SK-N-SH treated with all-trans-retinoic acid at 6 μM for 48 hours (cell line): Measurements from ENCODE around the gene TECTB.

Source experiments
- ATAC-seq: fragments of 200-7000 bp; cut with Tn5 transposase; 3 replicates; pipeline ENCODE4 v1.9.1; 2020; ENCODE audit warnings: mild to moderate bottlenecking, moderate library complexity
- BACH2 ChIP-seq: fragments of 250-450 bp; sonication (Bioruptor Pico); IDR thresholded peaks from 2 replicates; pipeline ENCODE4 v1.9.0; 2021; ENCODE audit warnings: mild to moderate bottlenecking, borderline replicate concordance
- CSDC2 ChIP-seq: fragments of 250-450 bp; sonication (Bioruptor Pico); IDR thresholded peaks from 2 replicates; pipeline ENCODE4 v1.5.0; 2020; ENCODE audit warnings: mild to moderate bottlenecking, moderate library complexity
- ESRRG ChIP-seq: fragments of 250-450 bp; sonication (Bioruptor Pico); IDR thresholded peaks from 2 replicates; pipeline ENCODE4 v1.6.1; 2021; ENCODE audit warnings: mild to moderate bottlenecking
- GLIS3 ChIP-seq: fragments of 250-450 bp; sonication (Bioruptor Pico); IDR thresholded peaks from 2 replicates; pipeline ENCODE4 v1.5.0; 2020; ENCODE audit warnings: mild to moderate bottlenecking, moderate library complexity
- ISL1 ChIP-seq: fragments of 250-450 bp; sonication (Bioruptor Pico); IDR thresholded peaks from 2 replicates; pipeline ENCODE4 v2.1.2; 2022; ENCODE audit warnings: mild to moderate bottlenecking, moderate library complexity
- OSR1 ChIP-seq: fragments of 250-450 bp; sonication (Bioruptor Pico); IDR thresholded peaks from 2 replicates; pipeline ENCODE4 v1.8.0; 2022; ENCODE audit warnings: moderate library complexity, mild to moderate bottlenecking, inconsistent platforms
- PPARA ChIP-seq: fragments of 250-450 bp; sonication (Bioruptor Pico); IDR thresholded peaks from 2 replicates; pipeline ENCODE4 v1.5.0; 2020; ENCODE audit warnings: mild to moderate bottlenecking, borderline replicate concordance
- RARB ChIP-seq: fragments of 250-450 bp; sonication (Bioruptor Pico); IDR thresholded peaks from 2 replicates; pipeline ENCODE4 v1.8.0; 2021; ENCODE audit warnings: mild to moderate bottlenecking, moderate library complexity
- SNAI2 ChIP-seq: fragments of 250-450 bp; sonication (Bioruptor Pico); IDR thresholded peaks from 2 replicates; pipeline ENCODE4 v1.5.0; 2020; ENCODE audit warnings: mild to moderate bottlenecking, moderate library complexity
- TCF4 ChIP-seq: fragments of 250-450 bp; sonication (Bioruptor Pico); IDR thresholded peaks from 2 replicates; pipeline ENCODE4 v1.8.0; 2021; ENCODE audit warnings: mild to moderate bottlenecking, moderate library complexity, borderline replicate concordance
- TOX ChIP-seq: fragments of 250-450 bp; sonication (Bioruptor Pico); IDR thresholded peaks from 2 replicates; pipeline ENCODE4 v1.8.0; 2021; ENCODE audit warnings: mild to moderate bottlenecking, moderate library complexity, borderline replicate concordance
- ZC3H10 ChIP-seq: fragments of 250-450 bp; sonication (Bioruptor Pico); IDR thresholded peaks from 2 replicates; pipeline ENCODE4 v1.5.1; 2021; ENCODE audit warnings: mild to moderate bottlenecking, moderate library complexity
- ZFP3 ChIP-seq: fragments of 250-450 bp; sonication (Bioruptor Pico); IDR thresholded peaks from 2 replicates; pipeline ENCODE4 v1.5.0; 2020; ENCODE audit warnings: mild to moderate bottlenecking, moderate library complexity
- ZFP30 ChIP-seq: fragments of 450-650 bp; formaldehyde crosslinking; IDR thresholded peaks from 2 replicates; pipeline ENCODE4 v1.5.0; 2022; ENCODE audit warnings: mild to moderate bottlenecking, moderate library complexity
- ZNF565 ChIP-seq: fragments of 450-650 bp; formaldehyde crosslinking; conservative IDR thresholded peaks from 2 replicates; pipeline ENCODE4 v1.5.0; 2020; ENCODE audit warnings: low read depth, mild to moderate bottlenecking, moderate library complexity
- ZNF8 ChIP-seq: fragments of 450-650 bp; formaldehyde crosslinking; IDR thresholded peaks from 2 replicates; pipeline ENCODE4 v1.5.0; 2020; ENCODE audit warnings: mild to moderate bottlenecking, moderate library complexity
- TF ChIP-seq, protein P1 (sequence below): fragments of 250-450 bp; sonication (Bioruptor Pico); IDR thresholded peaks from 2 replicates; pipeline ENCODE4 v1.8.0; 2021; ENCODE audit warnings: low read depth, mild to moderate bottlenecking, moderate library complexity, borderline replicate concordance
- TF ChIP-seq, protein P2 (sequence below): fragments of 250-450 bp; sonication (Bioruptor Pico); IDR thresholded peaks from 2 replicates; pipeline ENCODE4 v1.5.1; 2020; ENCODE audit warnings: low read depth, mild to moderate bottlenecking, moderate library complexity
- TF ChIP-seq, protein P3 (sequence below): fragments of 250-450 bp; sonication (Bioruptor Pico); IDR thresholded peaks from 2 replicates; pipeline ENCODE4 v1.8.0; 2020; ENCODE audit warnings: mild to moderate bottlenecking, moderate library complexity, borderline replicate concordance
- TF ChIP-seq, protein P4 (sequence below): fragments of 250-450 bp; sonication (Bioruptor Pico); IDR thresholded peaks from 2 replicates; pipeline ENCODE4 v1.5.1; 2021; ENCODE audit warnings: mild to moderate bottlenecking, moderate library complexity

TECTB gene

DNA sequence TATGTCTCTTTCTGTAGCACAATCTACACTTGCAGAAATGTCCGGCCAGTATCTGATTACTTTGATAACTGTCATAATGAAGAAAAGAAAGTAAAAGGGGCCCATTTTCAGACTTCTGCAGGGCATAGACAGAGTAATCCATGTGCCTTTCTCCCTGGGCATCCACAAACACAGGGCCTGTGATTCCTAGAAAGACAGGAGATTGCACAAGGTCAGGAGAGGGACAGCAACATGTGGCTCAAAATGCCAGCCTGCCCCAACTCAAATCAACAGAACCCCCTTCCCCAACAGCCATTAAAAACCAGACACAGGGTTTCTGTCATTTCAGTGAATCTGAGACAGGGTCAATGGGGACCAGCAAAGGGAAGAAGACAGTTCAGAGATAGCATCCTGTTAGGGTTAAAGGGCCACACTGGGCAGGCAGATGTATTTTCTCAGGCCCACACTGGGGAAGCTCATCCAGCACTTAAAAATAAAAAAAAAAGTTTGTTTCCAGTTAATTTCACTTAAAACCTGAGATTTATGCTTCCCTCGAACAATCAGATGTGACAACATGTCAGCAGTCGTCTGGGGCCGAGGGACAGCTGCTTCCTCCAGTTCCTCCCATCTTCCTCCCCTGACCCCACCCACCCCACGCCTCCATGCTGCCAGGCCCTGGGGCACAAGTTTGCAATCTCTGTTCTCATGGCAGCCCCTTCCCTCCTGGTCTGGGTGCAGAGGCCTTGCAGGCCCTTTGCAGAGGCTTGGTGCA lies 60.0 kb downstream of the TECTB start:
- no peak for ATAC-seq
- no peak for TF ChIP-seq ZFP30 (CRISPR knock-in tag)
- TF ChIP-seq, protein P1, sequence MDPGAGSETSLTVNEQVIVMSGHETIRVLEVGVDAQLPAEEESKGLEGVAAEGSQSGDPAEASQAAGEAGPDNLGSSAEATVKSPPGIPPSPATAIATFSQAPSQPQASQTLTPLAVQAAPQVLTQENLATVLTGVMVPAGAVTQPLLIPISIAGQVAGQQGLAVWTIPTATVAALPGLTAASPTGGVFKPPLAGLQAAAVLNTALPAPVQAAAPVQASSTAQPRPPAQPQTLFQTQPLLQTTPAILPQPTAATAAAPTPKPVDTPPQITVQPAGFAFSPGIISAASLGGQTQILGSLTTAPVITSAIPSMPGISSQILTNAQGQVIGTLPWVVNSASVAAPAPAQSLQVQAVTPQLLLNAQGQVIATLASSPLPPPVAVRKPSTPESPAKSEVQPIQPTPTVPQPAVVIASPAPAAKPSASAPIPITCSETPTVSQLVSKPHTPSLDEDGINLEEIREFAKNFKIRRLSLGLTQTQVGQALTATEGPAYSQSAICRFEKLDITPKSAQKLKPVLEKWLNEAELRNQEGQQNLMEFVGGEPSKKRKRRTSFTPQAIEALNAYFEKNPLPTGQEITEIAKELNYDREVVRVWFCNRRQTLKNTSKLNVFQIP (CRISPR knock-in tag) = no peak
- TF ChIP-seq ZNF565 (CRISPR knock-in tag) = no peak
- TF ChIP-seq, protein P2, sequence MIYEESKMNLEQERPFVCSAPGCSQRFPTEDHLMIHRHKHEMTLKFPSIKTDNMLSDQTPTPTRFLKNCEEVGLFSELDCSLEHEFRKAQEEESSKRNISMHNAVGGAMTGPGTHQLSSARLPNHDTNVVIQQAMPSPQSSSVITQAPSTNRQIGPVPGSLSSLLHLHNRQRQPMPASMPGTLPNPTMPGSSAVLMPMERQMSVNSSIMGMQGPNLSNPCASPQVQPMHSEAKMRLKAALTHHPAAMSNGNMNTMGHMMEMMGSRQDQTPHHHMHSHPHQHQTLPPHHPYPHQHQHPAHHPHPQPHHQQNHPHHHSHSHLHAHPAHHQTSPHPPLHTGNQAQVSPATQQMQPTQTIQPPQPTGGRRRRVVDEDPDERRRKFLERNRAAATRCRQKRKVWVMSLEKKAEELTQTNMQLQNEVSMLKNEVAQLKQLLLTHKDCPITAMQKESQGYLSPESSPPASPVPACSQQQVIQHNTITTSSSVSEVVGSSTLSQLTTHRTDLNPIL = no peak
- no peak for TF ChIP-seq SNAI2 (CRISPR knock-in tag)
- no peak for TF ChIP-seq ZNF8 (CRISPR knock-in tag)
- TF ChIP-seq TCF4 (CRISPR knock-in tag) = no peak
- no peak for TF ChIP-seq ZC3H10 (CRISPR knock-in tag)

DNA sequence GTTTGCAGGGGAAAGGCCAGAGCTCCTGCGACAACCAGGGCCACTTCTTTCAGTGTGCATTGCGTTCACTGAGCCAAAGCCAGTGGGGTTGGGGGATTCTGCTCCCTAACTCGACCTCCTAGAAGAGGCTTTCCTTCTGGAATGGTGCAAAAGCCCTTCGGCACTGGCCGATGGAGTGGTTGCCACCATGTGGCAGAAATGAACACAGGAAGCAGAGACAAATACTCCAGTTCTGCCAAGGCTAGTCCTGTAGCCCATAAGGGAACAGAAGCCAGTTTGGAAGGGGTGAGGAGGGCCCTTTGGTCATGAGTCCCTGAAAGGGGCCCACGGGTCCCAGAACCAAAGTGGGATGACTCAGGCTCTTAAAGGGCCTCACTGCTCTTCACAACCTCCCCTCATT lies 61.1 kb downstream of the TECTB start:
- TF ChIP-seq PPARA (CRISPR knock-in tag) = no peak
- TF ChIP-seq ZNF565 (CRISPR knock-in tag) = no peak
- TF ChIP-seq ISL1 = no peak
- TF ChIP-seq, protein P2 = no peak
- no peak for TF ChIP-seq ZC3H10 (CRISPR knock-in tag)
- no peak for TF ChIP-seq ZNF8 (CRISPR knock-in tag)
- no peak for TF ChIP-seq ESRRG (CRISPR knock-in tag)
- TF ChIP-seq, protein P3, sequence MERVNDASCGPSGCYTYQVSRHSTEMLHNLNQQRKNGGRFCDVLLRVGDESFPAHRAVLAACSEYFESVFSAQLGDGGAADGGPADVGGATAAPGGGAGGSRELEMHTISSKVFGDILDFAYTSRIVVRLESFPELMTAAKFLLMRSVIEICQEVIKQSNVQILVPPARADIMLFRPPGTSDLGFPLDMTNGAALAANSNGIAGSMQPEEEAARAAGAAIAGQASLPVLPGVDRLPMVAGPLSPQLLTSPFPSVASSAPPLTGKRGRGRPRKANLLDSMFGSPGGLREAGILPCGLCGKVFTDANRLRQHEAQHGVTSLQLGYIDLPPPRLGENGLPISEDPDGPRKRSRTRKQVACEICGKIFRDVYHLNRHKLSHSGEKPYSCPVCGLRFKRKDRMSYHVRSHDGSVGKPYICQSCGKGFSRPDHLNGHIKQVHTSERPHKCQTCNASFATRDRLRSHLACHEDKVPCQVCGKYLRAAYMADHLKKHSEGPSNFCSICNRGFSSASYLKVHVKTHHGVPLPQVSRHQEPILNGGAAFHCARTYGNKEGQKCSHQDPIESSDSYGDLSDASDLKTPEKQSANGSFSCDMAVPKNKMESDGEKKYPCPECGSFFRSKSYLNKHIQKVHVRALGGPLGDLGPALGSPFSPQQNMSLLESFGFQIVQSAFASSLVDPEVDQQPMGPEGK = no peak
- TF ChIP-seq ZFP30 (CRISPR knock-in tag) = no peak
- no peak for TF ChIP-seq OSR1 (CRISPR knock-in tag)
- TF ChIP-seq, protein P4, sequence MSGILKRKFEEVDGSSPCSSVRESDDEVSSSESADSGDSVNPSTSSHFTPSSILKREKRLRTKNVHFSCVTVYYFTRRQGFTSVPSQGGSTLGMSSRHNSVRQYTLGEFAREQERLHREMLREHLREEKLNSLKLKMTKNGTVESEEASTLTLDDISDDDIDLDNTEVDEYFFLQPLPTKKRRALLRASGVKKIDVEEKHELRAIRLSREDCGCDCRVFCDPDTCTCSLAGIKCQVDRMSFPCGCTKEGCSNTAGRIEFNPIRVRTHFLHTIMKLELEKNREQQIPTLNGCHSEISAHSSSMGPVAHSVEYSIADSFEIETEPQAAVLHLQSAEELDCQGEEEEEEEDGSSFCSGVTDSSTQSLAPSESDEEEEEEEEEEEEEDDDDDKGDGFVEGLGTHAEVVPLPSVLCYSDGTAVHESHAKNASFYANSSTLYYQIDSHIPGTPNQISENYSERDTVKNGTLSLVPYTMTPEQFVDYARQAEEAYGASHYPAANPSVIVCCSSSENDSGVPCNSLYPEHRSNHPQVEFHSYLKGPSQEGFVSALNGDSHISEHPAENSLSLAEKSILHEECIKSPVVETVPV (CRISPR knock-in tag) = no peak
- no peak for ATAC-seq

DNA sequence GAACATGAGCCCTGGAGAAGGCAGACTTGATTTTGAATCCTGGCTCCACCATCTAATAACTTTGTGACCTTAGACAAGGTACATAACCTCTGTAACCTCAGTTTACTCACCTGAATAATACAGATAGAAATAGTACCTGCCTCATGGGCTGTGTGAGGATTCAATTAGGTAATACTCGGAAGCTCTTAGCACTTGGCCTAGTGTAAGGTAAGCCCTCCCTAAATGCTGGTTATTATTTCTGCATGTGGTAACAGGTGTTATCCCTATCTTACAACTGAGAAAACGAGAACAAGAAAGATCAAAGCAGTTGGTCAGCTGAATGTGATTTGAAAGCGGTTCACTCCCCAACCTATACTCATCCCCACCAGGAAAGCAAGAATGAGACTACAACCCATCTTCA lies 62.0 kb downstream of the TECTB start:
- TF ChIP-seq ZFP30 (CRISPR knock-in tag) (no peak), RARB (CRISPR knock-in tag) (no peak), GLIS3 (no peak), CSDC2 (CRISPR knock-in tag) (no peak), ZFP3 (no peak), TOX (CRISPR knock-in tag) (no peak), ZNF565 (CRISPR knock-in tag) (no peak)
- no peak for ATAC-seq

DNA sequence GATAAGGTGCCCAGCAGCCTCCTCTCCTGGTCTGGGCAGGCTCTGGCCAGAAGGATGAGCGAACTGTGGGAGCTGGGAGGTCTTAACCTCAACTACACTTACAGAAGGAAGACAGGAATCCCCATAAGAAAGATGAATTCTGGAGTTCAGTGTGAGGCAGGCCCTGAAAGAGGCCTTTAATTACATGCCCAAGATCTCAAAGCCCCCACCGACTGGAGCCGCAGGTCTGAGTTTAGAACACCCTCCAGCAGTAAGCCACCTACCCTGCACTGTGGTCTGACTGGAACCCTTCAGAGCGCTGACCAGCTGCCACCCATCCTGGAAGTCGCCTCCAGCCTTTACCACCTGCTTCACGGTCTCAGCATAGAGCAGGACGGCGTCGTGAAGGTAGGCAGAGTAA lies 62.5 kb downstream of the TECTB start:
- TF ChIP-seq ZNF8 (CRISPR knock-in tag) = no peak
- TF ChIP-seq BACH2 = no peak
- TF ChIP-seq CSDC2 (CRISPR knock-in tag) = no peak
- no peak for TF ChIP-seq OSR1 (CRISPR knock-in tag)
- no peak for TF ChIP-seq ZC3H10 (CRISPR knock-in tag)
- no peak for ATAC-seq
